ENCODE measurements around the gene P2RX2.

The P2RX2 gene

DNA sequence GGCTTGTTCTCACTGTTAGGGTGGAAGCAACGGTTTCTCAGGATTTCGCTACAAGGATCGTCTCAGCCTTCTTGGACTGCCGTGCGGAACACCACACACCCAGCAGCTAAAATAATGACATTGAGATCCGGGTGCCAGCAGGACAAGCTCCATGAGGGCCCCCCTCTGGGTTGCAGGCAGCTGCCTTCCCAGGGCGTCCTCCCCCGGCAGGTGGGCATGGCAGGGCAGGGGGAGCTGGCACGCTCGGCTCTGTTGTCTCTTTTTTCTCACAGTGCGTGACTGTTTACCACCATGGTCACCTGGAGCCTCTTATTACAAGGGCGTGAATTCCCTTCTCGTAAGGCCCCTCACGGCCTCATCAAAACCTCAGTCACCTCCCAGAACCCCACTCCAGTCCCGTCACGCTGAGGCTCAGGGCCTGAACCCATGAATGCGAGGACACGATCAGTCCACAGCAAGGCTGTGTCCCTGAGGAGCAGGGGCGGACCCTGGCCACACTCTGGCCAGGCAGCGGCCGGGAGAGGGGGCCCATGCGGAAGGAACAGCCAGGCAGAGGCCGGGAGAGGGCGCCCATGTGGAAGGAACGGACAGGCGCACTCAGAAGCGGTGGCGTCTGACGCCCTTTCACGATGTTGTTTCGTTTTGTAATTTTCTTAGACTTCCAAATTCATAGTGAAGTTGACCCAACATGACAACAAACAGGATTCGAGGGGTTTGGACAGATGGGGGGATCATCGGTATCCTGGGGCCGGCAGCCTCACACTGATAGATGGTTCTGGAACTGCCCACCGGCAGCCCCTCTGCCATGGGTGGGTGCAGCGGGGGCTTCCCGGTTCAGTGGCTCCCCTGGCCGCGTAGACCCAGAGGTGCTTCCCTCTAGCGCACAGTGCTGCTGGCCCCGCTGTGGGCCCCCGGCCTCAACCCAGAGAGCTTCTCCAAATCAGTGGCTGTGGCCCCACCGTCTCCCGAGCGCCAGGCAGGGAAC is 18.2 kb upstream of the P2RX2 start:
- no peaks in the 10 kb centered on the region for H3K9me3 Mint-ChIP-seq
- peaks cover 26% of the 10 kb centered on the region for H3K4me1 Mint-ChIP-seq
- ATAC-seq (replicated peaks; ENCODE audit: extremely low read depth, poor library complexity, severe bottlenecking), result peak; percentile 29
- H3K27ac Mint-ChIP-seq (ENCODE audit: low read depth), result peak overlapping the region; percentile 11
- H3K27me3 Mint-ChIP-seq, result peaks cover 57% of the 10 kb centered on the region
- H3K4me3 Mint-ChIP-seq, result peak overlapping the region; percentile 70
- H3K36me3 Mint-ChIP-seq (ENCODE audit: insufficient read depth), result peaks cover 15% of the 10 kb centered on the region
- DNase-seq (ENCODE audit: low spot score in 2 of 2), result no peak

DNA sequence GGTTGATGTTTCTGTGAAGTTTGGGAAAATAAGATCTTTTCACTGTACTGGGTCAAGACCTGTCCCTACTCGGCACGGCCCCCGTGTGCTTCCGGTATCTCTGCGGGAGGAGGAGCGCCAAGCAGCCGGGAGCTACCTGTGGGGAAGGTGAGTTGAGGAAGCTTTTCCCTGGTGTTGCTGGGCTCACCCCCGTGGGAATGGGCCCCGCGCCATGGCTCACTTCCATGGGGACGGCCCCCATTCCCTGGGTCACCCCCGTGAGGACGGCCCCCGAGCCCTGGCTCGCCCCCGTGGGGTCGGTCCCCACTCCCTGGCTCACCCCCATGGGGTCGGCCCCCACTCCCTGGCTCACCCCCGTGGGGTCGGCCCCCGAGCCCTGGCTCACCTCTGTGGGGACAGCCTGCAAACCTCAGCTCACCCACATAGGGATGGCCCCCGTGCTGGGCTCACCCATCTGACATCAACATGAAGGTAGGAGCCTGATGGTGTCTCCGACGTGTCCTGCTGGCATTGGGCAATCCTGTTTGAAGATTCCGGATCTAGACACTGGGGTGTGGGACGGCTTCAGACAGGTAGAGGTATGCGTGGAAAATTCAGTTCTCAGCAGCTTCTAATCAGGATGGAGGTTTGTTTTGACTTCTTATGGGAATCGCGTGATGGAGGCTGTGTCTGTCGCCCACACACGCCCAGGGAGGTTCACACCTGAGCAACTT is 17.2 kb upstream of the P2RX2 start:
- Mint-ChIP-seq H3K27me3 (peaks cover 60% of the 10 kb centered on the region), H3K36me3 (ENCODE audit: insufficient read depth) (peaks cover 16% of the 10 kb centered on the region), H3K27ac (ENCODE audit: low read depth) (peak overlapping the region; percentile 11), H3K4me1 (peaks cover 26% of the 10 kb centered on the region), H3K4me3 (peak overlapping the region; percentile 70), H3K9me3 (no peaks in the 10 kb centered on the region)
- DNase-seq (ENCODE audit: low spot score in 2 of 2) (no peak), ATAC-seq (replicated peaks; ENCODE audit: extremely low read depth, poor library complexity, severe bottlenecking) (no peak)

GRCh38 chr12:132602572-132603239 is 15.9 kb upstream of the P2RX2 start:
- no peak for DNase-seq (ENCODE audit: low spot score in 2 of 2)
- no peak for ATAC-seq (replicated peaks; ENCODE audit: extremely low read depth, poor library complexity, severe bottlenecking)
- Mint-ChIP-seq H3K4me3 (no peak overlapping the region), H3K27me3 (peaks cover 59% of the 10 kb centered on the region), H3K27ac (ENCODE audit: low read depth) (no peak overlapping the region), H3K36me3 (ENCODE audit: insufficient read depth) (peaks cover 14% of the 10 kb centered on the region), H3K4me1 (peaks cover 18% of the 10 kb centered on the region), H3K9me3 (no peaks in the 10 kb centered on the region)

GRCh38 chr12:132603240-132604150 is 15.1 kb upstream of the P2RX2 start:
- Mint-ChIP-seq H3K27me3 (peaks cover 63% of the 10 kb centered on the region), H3K36me3 (ENCODE audit: insufficient read depth) (peaks cover 13% of the 10 kb centered on the region), H3K4me3 (no peak overlapping the region), H3K9me3 (no peaks in the 10 kb centered on the region), H3K4me1 (peaks cover 15% of the 10 kb centered on the region), H3K27ac (ENCODE audit: low read depth) (no peak overlapping the region)
- ATAC-seq (replicated peaks; ENCODE audit: extremely low read depth, poor library complexity, severe bottlenecking) (no peak), DNase-seq (ENCODE audit: low spot score in 2 of 2) (no peak)

DNA sequence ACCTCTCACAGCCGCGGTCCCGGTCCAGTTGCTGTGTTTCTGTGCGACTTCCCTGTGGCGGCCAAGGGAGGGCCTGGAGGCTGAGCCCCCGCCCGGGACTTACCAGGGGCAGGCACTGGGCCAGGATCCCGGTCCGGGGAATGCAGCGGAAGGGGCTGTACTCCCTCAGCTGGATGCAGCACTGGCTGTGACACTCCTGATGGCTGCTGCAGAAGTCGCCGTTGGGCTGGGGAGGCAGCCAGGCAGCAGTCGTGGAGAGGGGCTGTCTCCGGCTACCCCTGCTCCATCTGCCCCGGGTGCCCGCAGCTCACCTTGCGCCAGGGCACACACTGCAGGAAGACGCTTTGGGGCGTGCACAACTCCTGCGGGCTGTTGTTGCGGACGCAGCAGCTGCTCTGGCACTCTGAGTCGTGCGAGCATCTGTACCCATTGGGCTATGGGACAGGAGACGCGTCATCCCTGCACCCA is 14.4 kb upstream of the P2RX2 start:
- Mint-ChIP-seq H3K27me3 (peaks cover 64% of the 10 kb centered on the region), H3K4me3 (no peak overlapping the region), H3K9me3 (no peaks in the 10 kb centered on the region), H3K27ac (ENCODE audit: low read depth) (no peak overlapping the region), H3K36me3 (ENCODE audit: insufficient read depth) (peaks cover 10% of the 10 kb centered on the region), H3K4me1 (peaks cover 10% of the 10 kb centered on the region)
- no peak for DNase-seq (ENCODE audit: low spot score in 2 of 2)
- ATAC-seq (replicated peaks; ENCODE audit: extremely low read depth, poor library complexity, severe bottlenecking), result no peak

GRCh38 chr12:132604668-132605441 is 13.7 kb upstream of the P2RX2 start:
- Mint-ChIP-seq H3K4me3 (no peak overlapping the region), H3K9me3 (no peaks in the 10 kb centered on the region), H3K27me3 (peaks cover 66% of the 10 kb centered on the region), H3K4me1 (peaks cover 10% of the 10 kb centered on the region), H3K27ac (ENCODE audit: low read depth) (no peak overlapping the region), H3K36me3 (ENCODE audit: insufficient read depth) (peaks cover 10% of the 10 kb centered on the region)
- ATAC-seq (replicated peaks; ENCODE audit: extremely low read depth, poor library complexity, severe bottlenecking), result no peak
- DNase-seq (ENCODE audit: low spot score in 2 of 2), result no peak

- Mint-ChIP-seq H3K27ac (ENCODE audit: low read depth) (no peak overlapping the region), H3K9me3 (no peaks in the 10 kb centered on the region), H3K27me3 (peaks cover 72% of the 10 kb centered on the region), H3K4me1 (peaks cover 3% of the 10 kb centered on the region), H3K4me3 (no peak overlapping the region), H3K36me3 (ENCODE audit: insufficient read depth) (peaks cover 10% of the 10 kb centered on the region)
- no peak for DNase-seq (ENCODE audit: low spot score in 2 of 2)
- ATAC-seq (replicated peaks; ENCODE audit: extremely low read depth, poor library complexity, severe bottlenecking), result no peak
Observed at GRCh38 chr12:132605892-132606291, 12.7 kb upstream of the P2RX2 start.

GRCh38 chr12:132606466-132606865 is 12.1 kb upstream of the P2RX2 start:
- H3K27ac Mint-ChIP-seq (ENCODE audit: low read depth), result no peak overlapping the region
- peaks cover 72% of the 10 kb centered on the region for H3K27me3 Mint-ChIP-seq
- no peak overlapping the region for H3K4me3 Mint-ChIP-seq
- DNase-seq (ENCODE audit: low spot score in 2 of 2) (no peak), ATAC-seq (replicated peaks; ENCODE audit: extremely low read depth, poor library complexity, severe bottlenecking) (no peak)
- no peaks in the 10 kb centered on the region for H3K9me3 Mint-ChIP-seq
- no peaks in the 10 kb centered on the region for H3K4me1 Mint-ChIP-seq
- H3K36me3 Mint-ChIP-seq (ENCODE audit: insufficient read depth), result peaks cover 7% of the 10 kb centered on the region

DNA sequence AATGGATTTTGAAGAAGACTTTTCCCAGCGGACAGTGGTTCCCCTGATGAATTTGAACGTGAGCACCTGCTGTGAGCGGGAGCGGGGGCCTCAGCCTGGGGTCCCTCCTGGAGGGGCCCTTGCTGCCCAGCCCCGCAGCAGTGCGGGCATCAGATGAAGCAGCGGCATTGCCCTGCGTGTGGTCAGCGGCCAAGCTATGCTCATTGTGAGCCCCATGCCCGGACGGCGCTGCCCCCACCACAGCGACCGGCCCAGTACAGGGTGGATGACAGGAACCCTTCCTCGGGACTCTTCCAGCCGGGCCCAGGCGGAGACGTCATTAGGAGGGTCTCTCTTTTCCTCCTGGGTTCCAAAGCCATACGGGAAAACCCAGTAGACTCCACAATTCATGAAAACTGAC is 11.6 kb upstream of the P2RX2 start:
- DNase-seq (ENCODE audit: low spot score in 2 of 2) (no peak), ATAC-seq (replicated peaks; ENCODE audit: extremely low read depth, poor library complexity, severe bottlenecking) (no peak)
- Mint-ChIP-seq H3K27ac (ENCODE audit: low read depth) (no peak overlapping the region), H3K36me3 (ENCODE audit: insufficient read depth) (peaks cover 7% of the 10 kb centered on the region), H3K27me3 (peaks cover 70% of the 10 kb centered on the region), H3K4me1 (no peaks in the 10 kb centered on the region), H3K9me3 (no peaks in the 10 kb centered on the region), H3K4me3 (no peak overlapping the region)

DNA sequence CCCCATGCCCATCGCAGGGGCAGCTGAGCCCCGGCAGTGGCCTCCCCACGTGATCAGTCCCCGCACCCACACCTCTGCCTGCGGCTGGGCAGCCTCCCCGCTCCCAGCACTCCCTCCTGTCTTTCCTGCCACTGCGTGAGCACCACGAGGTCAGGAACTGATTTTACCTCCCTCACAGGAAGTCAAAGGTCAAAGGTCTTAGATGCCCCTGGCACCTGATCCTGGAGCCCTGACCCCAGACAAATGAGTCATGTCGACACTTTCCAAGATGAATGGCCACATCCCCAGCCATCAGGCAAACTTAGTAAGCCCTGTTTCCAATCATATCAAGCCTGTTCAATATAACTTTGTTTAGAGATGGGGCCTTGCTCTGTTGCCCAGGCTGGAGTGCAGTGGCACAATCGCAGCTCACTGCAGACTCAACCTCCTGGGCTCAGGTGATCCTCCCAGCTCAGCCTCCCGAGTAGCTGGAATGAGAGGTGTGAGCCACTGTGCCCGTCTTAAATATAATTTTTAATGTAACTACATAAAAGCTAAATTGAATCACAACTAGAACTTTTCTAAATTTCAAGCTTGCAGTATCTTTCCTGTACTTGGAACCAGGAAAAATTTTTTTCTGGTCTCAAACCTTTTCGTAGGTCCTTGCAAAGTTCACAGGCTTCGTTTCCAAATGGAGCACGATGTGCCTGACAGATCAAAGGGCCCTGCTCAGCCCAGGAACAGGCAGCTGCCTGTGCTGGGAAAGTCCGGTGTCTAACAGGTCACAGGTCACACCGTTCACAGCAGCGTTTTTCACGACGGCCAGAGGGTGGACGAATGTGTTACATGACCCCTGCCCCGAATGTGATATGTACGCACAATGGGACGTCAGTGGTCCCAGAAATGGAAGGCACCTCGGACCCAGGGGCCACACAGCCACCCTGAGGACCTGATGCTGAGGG is 10.1 kb upstream of the P2RX2 start:
- DNase-seq (ENCODE audit: low spot score in 2 of 2) (no peak), ATAC-seq (replicated peaks; ENCODE audit: extremely low read depth, poor library complexity, severe bottlenecking) (no peak)
- peaks cover 5% of the 10 kb centered on the region for H3K36me3 Mint-ChIP-seq (ENCODE audit: insufficient read depth)
- peaks cover 54% of the 10 kb centered on the region for H3K27me3 Mint-ChIP-seq
- H3K4me3 Mint-ChIP-seq, result no peak overlapping the region
- no peaks in the 10 kb centered on the region for H3K9me3 Mint-ChIP-seq
- no peaks in the 10 kb centered on the region for H3K4me1 Mint-ChIP-seq
- H3K27ac Mint-ChIP-seq (ENCODE audit: low read depth), result no peak overlapping the region
